GM12865 (cell line): Measurements from ENCODE around the gene PEAK3.

Experiments used
- DNase-seq: peaks from one replicate; pipeline ENCODE4 v3.0.0; 2010; ENCODE audit warnings: low read depth
- H3K4me3 ChIP-seq: 2 replicates; pipeline ENCODE4 v1.5.1; 2011; ENCODE audit warnings: mild to moderate bottlenecking, low read depth, low read length, control low read depth
- TF ChIP-seq, protein P1 (sequence below): IDR thresholded peaks from 2 replicates; pipeline ENCODE4 v1.5.1; 2011; ENCODE audit warnings: low read length, control low read depth, low read depth, inconsistent platforms; ENCODE audit not compliant: insufficient read depth; ENCODE audit errors: missing control alignments

Gene PEAK3

DNA sequence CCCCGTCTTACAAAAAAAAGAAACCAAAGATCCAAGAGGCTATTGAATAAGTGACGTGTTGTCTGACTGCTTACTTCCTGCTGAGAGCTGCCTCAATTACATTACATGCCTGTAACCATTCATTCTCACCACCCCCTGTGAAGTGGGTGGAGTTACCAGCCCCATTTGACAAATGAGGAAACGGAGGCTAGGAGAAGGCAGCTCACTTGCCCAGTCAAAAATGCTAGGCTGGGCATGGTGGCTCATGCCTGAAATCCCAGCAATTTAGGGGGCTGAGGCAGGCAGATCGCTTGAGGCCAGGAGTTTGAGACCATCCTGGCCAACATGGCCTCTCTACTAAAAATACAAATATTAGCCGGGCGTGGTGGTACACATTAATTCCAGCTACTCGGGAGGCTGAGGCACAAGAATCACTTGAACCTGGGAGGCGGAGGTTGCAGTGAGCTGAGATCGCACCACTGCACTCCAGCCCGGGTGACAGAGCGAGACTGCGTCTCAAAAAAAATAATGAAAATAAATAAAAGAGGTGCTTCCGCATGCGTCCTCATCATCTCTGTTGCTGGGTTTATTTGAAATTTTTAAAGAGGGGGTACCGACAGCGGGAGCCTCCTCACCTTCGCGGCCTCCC, 45.9 kb upstream of the PEAK3 start:
- TF ChIP-seq, protein P1, sequence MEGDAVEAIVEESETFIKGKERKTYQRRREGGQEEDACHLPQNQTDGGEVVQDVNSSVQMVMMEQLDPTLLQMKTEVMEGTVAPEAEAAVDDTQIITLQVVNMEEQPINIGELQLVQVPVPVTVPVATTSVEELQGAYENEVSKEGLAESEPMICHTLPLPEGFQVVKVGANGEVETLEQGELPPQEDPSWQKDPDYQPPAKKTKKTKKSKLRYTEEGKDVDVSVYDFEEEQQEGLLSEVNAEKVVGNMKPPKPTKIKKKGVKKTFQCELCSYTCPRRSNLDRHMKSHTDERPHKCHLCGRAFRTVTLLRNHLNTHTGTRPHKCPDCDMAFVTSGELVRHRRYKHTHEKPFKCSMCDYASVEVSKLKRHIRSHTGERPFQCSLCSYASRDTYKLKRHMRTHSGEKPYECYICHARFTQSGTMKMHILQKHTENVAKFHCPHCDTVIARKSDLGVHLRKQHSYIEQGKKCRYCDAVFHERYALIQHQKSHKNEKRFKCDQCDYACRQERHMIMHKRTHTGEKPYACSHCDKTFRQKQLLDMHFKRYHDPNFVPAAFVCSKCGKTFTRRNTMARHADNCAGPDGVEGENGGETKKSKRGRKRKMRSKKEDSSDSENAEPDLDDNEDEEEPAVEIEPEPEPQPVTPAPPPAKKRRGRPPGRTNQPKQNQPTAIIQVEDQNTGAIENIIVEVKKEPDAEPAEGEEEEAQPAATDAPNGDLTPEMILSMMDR = no peak
- peak overlapping the region; percentile 89 for H3K4me3 ChIP-seq
- DNase-seq = peak; percentile 93

DNA sequence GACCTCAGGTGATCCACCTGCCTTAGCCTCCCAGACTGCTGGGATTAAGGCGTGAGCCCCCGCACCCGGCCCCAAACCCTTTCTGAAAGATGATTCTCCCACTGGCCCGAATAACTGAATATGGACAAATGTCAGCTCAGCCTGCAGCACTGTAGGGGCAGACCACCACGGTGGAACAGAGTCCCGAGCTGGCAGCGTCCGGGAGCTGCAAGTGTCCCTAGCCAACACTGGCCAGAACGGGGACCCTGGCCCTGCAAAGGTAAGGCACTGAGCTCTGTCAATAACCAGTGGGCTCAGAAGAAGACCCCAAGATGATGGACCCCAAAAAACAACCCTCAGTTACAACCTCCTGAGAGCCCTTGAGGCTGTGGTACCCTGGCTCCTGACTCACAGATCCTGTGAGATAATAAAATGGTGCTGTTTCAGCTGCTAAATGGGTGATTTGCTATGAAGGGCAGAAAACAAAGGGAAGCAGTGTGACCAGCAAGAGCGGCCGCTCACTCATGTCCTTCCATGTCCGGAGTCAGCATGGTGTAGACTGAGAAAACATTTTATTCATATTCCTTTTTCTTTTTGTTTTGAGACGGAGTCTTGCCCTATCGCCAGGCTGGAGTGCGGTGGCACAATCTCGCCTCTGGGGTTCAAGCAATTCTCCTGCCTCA, 44.9 kb upstream of the PEAK3 start:
- TF ChIP-seq, protein P1 = no peak
- no peak for DNase-seq
- peak overlapping the region; percentile 89 for H3K4me3 ChIP-seq

DNA sequence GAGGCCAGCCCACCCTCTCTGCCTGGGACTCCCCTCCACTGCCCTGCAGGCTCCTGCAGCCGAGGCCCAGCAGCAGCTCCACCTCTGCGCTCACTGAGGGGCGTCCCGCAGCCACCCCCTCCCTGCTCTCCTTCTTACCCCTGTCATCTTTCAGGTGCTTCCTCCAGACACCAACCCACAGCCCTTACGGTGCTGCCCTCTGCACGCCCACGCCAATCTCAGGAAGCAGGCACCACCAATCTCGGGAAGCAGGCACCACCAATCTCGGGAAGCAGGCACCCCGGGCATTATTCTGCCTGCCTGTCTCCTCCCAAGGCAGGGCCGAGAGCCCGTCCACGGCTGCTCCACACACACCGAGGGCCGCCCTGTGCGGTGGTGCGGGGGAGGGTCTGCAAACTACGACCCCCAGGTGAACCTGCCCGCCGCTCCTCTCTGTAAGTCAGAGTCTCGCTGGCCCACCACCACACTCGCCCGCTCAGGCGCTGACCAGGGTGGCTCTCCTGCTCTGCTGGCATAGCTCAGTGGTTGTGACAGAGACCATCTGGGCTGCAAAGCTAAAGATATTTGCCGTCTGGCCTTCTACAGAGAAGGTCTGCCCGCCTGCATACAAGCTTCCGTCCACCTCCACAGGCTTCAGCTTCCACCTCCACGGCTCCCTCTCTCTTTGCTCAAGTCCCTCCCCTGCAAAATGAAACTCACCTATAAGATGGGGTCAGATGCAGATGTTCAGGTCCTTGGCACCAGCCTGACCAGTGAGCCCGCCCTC, 43.5 kb upstream of the PEAK3 start:
- H3K4me3 ChIP-seq = no peak overlapping the region
- DNase-seq = no peak
- TF ChIP-seq, protein P1 = no peak

DNA sequence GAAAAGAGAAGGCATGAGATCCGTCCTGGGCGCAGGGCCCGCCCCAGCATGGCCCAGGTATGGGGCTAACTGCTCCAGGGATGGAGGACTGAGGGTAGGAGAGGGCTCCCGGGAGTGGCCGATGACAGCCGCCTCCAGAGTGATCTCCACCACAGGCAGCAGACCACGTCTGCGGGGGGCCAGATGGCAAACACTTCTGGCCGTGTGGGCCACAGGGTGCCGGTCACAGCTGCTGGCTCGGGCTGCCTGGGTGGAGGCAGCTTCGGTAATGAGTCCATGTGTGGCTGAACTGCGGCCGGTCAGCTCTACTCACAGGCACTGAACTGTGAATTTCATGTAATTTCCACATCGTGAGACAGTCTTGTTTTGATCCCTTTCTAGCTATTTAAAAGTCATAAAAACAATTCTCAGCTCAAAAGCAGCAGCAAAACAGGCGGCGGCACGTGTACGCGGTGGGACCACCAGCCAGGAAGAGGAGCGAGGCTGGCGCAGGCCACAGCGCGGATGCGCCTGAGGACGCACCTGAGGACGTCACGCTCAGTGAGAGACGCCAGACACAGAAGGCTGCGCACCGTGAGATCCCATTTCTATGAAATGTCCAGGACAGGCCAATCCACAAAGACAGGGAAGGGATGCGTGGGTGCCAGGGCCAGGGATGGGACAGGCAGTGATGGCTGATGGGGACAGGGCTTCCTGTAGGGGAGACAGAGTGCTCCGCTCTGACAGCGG, 42.4 kb upstream of the PEAK3 start:
- no peak for DNase-seq
- TF ChIP-seq, protein P1 = no peak
- H3K4me3 ChIP-seq = no peak overlapping the region

DNA sequence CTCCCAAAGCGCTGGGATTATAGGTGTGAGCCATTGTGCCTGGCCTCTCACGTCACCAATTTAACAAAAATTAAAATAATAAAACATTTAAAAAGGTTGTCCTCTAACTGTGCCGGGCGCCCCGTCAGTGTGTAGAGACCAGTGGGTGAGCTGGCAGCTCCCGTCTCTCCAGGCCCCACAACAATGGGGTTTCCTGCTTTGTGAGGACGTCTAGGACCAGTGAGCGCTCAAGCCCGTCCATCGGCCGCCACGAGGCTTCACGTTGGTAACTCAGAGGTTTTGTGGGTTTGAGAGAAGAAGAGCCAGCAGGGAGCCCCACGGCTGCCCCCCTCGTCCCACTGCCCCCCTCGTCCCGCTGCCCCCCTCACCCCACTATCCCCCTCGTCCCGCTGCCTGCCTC, 41.7 kb upstream of the PEAK3 start:
- no peak overlapping the region for H3K4me3 ChIP-seq
- TF ChIP-seq, protein P1 = no peak
- no peak for DNase-seq

DNA sequence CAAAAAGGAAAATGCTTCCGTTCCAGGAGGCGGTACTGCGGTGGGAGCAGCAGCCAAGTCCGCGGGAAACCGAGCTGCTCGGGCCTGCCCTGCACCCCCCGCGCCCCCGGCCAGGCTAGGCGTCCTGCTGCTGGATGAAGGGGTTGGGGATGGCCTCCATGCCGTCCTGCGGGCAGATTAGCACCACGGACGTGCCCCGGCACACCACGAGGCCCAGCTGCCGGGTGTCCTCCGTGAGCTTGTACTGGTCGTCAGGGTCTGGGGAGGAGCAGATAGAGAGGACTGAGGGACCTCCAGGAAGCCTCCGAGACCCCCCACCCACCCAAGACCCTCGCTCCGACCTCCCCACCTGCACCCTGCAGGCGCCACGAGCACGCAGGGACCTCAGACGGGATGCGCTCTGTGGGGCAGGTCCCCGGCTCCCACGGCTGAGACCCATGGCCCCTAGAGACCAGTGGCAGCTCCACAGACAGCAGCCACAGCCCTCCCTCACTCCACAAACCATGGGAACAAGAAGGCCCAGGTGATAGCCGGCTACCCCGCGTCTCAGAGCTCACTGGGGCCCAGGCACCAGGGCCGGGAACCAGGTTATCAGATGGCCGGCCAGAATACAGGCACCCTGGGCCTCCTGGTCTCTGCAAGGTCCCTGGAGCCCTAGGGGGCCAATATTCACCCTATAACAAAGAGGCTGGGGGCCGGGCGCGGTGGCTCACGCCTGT, 39.7 kb upstream of the PEAK3 start:
- DNase-seq = no peak
- TF ChIP-seq, protein P1 = no peak
- no peak overlapping the region for H3K4me3 ChIP-seq
